Measurements from ENCODE around the gene CELSR2.

Gene CELSR2

GRCh38 chr1:109252893-109253802, 3.8 kb downstream of the CELSR2 start:
- no peak for DNase-seq

DNA sequence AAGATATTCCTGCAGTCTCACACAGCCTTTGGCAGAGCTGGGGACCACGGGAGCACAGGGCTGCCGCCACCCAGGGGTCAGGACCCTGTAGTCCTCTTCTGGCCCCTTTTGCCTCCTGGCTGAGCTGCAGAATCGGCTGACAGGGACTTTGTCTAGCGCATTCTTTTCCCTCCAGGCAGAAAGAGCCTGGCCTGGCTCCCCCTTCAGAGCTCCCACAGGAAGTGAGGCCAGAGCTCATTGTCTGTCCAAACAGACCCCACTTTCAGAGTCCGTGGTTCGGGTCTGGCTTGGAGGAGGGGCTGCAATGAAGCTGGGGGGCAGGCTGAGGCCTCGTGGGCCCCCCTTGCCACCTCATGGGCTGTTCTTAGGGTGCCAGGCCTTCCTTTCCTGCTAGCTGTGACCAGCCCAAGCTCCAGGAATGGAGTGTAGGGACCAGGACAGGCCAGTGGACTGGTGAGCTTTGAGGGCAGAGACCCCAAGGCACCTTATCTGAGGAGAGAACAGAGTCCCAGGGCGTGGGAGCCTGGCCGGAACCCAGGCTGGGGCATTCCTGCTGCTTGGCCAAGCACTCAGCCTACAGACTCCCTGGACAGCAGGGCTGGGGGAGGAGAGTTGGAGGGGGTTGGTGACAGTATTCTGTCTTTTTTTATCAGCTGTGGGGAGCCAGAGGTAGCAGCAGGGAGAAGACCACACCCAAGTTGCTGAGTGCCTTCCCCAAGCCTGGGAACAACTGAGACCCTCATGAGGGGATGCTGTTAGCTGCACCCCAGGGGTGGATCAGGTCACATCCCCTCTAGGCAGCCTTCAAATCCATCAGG, 4.7 kb downstream of the CELSR2 start:
- no peak for DNase-seq

- no peak for DNase-seq
These were observed 5.3 kb downstream of the CELSR2 start for GRCh38 chr1:109254621-109255096.

DNA sequence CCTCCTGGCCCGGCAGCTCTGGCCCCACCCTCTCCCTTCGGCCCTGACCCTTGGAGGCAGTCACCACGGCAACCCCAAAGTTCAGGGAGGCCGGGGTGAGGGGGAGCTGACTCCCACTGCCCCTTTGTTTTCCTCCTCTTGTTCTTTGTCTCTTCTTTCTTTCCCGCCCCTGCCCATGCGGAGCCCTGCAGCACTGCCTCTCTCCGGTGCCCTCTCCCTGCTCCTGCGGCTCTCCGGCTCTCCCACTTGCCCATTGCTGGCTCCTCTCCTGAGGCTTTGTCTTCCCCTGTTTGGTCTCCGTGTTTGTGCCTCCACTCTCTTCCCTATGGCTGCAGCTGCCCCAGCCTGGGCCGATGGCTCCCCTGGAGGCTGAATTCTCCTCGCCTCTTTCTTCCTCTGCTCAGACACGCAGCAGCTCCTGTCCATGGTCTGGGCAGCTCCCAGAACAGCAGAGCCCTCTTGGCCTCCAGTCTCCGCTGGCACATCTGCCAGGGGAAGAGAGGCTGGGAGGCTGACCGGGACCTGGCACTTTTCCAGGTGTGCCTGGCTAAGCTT, 5.8 kb downstream of the CELSR2 start:
- no peak for DNase-seq

- no peak for DNase-seq
These were observed 6.3 kb downstream of the CELSR2 start for GRCh38 chr1:109255678-109256077.

DNA sequence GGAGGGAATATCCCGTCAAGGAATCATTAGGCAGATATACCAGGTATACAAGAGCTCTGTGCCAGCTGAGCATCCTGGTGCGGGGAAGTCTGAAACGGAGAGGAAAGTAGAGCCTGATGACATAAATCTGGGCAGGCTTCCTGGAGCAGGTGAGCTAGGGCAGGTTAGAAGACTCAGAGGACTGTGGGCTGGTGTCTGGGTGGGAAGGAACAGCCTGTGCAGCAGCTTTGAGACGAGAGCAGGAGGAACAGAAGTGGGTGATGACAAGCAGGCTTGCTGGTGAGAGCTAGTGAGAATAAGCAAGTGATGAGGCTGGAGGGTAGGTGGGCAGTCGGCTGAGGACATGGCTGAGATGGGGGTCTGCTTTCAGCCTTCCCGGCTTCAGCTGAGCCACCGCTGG, 6.7 kb downstream of the CELSR2 start:
- no peak for DNase-seq

GRCh38 chr1:109256971-109257681, 7.8 kb downstream of the CELSR2 start:
- DNase-seq: no peak

- DNase-seq: no peak
These were observed 8.5 kb downstream of the CELSR2 start for GRCh38 chr1:109257682-109258421.

- no peak for DNase-seq
These were observed 9.4 kb downstream of the CELSR2 start for GRCh38 chr1:109258481-109259466.

DNA sequence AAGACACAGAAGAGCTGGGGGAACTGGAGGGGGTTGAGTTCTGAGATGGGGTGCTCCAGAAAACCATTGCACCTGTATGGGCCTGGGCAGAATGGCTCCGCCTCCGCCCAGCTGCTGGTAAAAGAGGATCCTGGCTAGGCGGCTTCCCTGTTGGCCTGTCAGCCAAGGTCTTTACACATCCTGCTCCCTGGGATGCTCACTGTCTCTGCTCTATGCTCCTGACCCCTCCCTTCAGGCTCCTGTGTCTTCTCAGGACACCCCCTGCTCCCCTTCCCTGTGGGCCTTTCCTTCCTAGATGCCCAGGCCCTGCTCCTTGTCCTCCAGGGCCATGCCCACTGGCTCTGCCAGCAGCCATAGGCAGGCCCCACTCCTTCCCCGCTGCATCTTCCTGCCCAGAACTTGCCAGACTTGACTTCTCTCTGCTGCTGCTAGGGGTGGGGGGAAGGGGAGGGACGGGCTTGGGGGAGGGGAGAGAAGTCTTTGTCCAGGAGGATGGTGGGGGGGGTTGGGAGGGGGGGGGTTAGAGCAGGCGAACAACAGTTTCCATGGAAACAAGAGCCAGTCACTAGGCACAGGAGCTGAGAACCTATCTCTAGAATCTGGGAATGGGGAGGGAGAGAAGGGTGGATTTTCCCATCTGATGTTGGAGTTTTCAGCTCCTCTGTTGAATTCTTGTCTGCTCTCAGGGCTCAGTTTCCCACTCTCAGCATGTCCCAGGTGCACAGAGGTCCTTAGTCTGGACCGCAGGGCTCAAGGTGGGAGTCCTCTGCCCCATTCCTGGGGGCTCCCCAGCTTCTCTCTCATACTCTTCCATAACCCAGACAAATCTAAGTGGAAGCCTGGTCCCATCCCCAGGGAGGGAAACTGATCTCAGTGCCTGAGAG, 10.6 kb downstream of the CELSR2 start:
- no peak for DNase-seq

DNA sequence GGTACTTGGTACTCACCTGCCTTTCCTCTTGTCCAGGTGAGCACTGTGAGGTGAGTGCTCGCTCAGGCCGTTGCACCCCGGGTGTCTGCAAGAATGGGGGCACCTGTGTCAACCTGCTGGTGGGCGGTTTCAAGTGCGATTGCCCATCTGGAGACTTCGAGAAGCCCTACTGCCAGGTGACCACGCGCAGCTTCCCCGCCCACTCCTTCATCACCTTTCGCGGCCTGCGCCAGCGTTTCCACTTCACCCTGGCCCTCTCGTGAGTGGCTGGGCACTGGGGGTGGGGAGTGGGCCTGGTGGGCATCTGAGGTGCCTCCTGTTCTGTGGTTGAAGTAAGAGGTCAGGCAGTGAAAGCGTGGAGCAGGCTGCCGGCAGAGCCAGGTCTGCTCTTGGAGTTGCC, 11.7 kb downstream of the CELSR2 start:
- no peak for DNase-seq

GRCh38 chr1:109261578-109261977, 12.2 kb downstream of the CELSR2 start:
- no peak for DNase-seq

GRCh38 chr1:109262231-109263055, 13.1 kb downstream of the CELSR2 start:
- no peak for DNase-seq

- no peak for DNase-seq
These were observed 13.9 kb downstream of the CELSR2 start for GRCh38 chr1:109263234-109263596.

- DNase-seq: peak; percentile 93
These were observed 14.4 kb downstream of the CELSR2 start for GRCh38 chr1:109263597-109264378.

DNA sequence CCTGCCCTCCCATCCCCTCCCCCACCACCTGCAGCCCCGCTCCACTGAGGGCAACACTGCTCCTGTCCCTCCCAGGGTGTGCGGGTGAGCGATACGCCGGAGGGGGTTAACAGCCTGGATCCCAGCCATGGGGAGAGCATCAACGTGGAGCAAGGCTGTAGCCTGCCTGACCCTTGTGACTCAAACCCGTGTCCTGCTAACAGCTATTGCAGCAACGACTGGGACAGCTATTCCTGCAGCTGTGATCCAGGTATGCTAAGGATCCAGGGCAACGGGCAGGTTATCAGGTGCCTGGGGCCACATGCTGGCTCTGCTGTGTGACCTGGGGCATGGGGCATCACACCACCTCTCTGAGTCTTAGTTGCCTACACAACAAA, 15.0 kb downstream of the CELSR2 start:
- DNase-seq: no peak

- DNase-seq: no peak
These were observed 15.7 kb downstream of the CELSR2 start for GRCh38 chr1:109265016-109265415.

DNA sequence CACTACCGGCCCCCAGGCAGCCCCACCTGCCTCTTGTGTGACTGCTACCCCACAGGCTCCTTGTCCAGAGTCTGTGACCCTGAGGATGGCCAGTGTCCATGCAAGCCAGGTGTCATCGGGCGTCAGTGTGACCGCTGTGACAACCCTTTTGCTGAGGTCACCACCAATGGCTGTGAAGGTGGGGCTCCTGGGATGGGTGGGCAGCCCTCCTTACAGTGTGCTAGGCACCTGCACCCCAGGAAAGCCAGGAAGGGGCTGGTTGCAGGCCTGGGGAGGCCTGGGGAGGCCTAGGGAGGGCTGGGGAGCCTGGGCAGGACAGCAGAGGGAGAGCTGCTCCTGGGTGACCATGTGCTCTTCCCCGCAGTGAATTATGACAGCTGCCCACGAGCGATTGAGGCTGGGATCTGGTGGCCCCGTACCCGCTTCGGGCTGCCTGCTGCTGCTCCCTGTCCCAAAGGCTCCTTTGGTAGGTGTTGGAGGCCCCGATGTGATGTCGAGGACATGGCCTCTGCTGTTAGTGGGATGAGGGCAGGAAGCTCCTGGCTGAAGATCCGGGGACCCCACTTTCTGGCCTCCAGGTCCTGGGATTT, 16.5 kb downstream of the CELSR2 start:
- no peak for DNase-seq
